Breast epithelium (tissue), 3 donors: Measurements from ENCODE around the gene ULK4.

ENCODE experiments used
- POLR2A ChIP-seq: fragments of 450-650 bp; IDR thresholded peaks from one replicate; pipeline ENCODE4 v1.6.1; 2016; ENCODE audit warnings: antibody characterized with exemption, mild to moderate bottlenecking, moderate library complexity
- TF ChIP-seq, protein P1 (sequence below), 3 donors: fragments of 450-650 bp; IDR thresholded peaks; one replicate each; pipeline ENCODE4 v1.5.1; 2016 to 2017; ENCODE audit warnings: antibody characterized with exemption in 3 of 3, mild to moderate bottlenecking in 3 of 3, moderate library complexity in 3 of 3

DNA sequence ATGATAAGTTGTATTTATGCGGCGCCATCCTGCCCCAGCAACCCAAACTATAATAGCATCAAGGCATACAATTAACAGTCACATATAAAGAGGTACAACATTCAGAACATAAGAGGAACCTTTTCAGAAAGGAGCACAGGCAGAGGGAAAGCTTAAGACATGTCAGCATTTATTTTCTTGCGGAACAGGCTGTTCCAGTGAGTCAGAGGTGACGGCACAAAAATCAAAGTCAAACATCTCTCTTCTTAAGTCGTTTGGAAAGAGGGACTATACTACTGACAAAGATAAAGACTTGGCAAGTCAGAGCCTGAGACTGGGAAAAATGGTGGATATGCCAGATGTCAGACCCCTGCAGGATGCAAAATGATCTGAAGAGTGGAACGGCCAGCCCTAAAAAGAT, 634.2 kb downstream of the ULK4 start:
- TF ChIP-seq, protein P1, sequence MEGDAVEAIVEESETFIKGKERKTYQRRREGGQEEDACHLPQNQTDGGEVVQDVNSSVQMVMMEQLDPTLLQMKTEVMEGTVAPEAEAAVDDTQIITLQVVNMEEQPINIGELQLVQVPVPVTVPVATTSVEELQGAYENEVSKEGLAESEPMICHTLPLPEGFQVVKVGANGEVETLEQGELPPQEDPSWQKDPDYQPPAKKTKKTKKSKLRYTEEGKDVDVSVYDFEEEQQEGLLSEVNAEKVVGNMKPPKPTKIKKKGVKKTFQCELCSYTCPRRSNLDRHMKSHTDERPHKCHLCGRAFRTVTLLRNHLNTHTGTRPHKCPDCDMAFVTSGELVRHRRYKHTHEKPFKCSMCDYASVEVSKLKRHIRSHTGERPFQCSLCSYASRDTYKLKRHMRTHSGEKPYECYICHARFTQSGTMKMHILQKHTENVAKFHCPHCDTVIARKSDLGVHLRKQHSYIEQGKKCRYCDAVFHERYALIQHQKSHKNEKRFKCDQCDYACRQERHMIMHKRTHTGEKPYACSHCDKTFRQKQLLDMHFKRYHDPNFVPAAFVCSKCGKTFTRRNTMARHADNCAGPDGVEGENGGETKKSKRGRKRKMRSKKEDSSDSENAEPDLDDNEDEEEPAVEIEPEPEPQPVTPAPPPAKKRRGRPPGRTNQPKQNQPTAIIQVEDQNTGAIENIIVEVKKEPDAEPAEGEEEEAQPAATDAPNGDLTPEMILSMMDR (IDR thresholded peaks at IDR 0.05) = no peak
- no peak for TF ChIP-seq POLR2A
